Heart right ventricle (tissue), 16 donors: ENCODE results near the gene ASPHD2. TPM values are rescaled to one million over a fixed set of nuclear protein-coding genes. Genes with fewer than 3 reads are reported as not detected.

Source experiments
- ATAC-seq, 8 donors: fragments of 200-7000 bp; cut with Tn5 transposase; one replicate each; pipeline ENCODE4 v1.9.1; 2020; ENCODE audit warnings: mild to moderate bottlenecking in 8 of 8, moderate library complexity in 8 of 8, moderate number of reproducible peaks in 1 of 8
- DNase-seq, 2 donors: peaks; one replicate each; pipeline ENCODE4 v3.0.0-alpha.2; 2020
- H3K27ac ChIP-seq, 10 donors: fragments of 200-600 bp; sonication (generic) in 2 of 10; one replicate each; pipeline versions ENCODE4 v1.5.0 to v1.8.0; 2020 to 2022; ENCODE audit warnings: mild to moderate bottlenecking in 3 of 10
- H3K27me3 ChIP-seq, 7 donors: fragments of 200-600 bp; one replicate each; pipeline ENCODE4 v1.8.0; 2021 to 2022; ENCODE audit warnings: mild to moderate bottlenecking in 2 of 7
- H3K36me3 ChIP-seq, 9 donors: fragments of 200-600 bp; sonication (generic) in 1 of 9; one replicate each; pipeline versions ENCODE4 v1.5.0 to v1.8.0; 2020 to 2022; ENCODE audit warnings: mild to moderate bottlenecking in 2 of 9
- H3K4me1 ChIP-seq, 9 donors: fragments of 200-600 bp; sonication (generic) in 1 of 9; one replicate each; pipeline versions ENCODE4 v1.5.0 to v1.8.0; 2020 to 2022; ENCODE audit warnings: mild to moderate bottlenecking in 4 of 9
- H3K4me3 ChIP-seq, 10 donors: fragments of 200-600 bp; sonication (generic) in 2 of 10; one replicate each; pipeline versions ENCODE4 v1.5.0 to v1.8.0; 2020 to 2022; ENCODE audit warnings: mild to moderate bottlenecking in 7 of 10, moderate library complexity in 2 of 10
- H3K9me3 ChIP-seq, 11 donors: fragments of 200-600 bp in 10 of 11; sonication (generic) in 2 of 11; one replicate each; pipeline versions ENCODE4 v1.5.0 to v1.8.0; 2013 to 2022; ENCODE audit warnings: mild to moderate bottlenecking in 2 of 11, control low read depth in 1 of 11, moderate library complexity in 1 of 11
- CTCF ChIP-seq, 9 donors: fragments of 200-600 bp; sonication (generic) in 2 of 9; IDR thresholded peaks; one replicate each; pipeline versions ENCODE4 v1.5.0 to v1.8.0; 2021 to 2022; ENCODE audit warnings: antibody characterized with exemption in 9 of 9, mild to moderate bottlenecking in 5 of 9, moderate library complexity in 1 of 9
- WGBS, 2 donors: extraction: QIAGEN DNeasy Blood & Tissue Kit; methylation state at CpG; one replicate each; pipeline ENCODE4 v1.1.7; 2013; ENCODE audit warnings: inconsistent platforms in 1 of 2; 5-methylcytosine and 5-hydroxymethylcytosine counted together
- intact Hi-C, 10 donors: fragments of 100-400 bp; cut with DNase I; formaldehyde crosslinking; loops; one replicate each; pipeline versions ENCODE4 v1.11.1 to v1.14.2; 2022
- polyA plus RNA-seq, 2 donors: library from polyadenylated mRNA; stranded (reverse); fragments of 200-250 nt; gene quantifications; one replicate each; pipeline ENCODE4 v1.2.3, GENCODE V29; 2013
- total RNA-seq, 10 donors: library from RNA; stranded (reverse); fragmentation: NEBNext Ultra II Directional in 3 of 10; extraction: Animal tissue kit (Norgen Biotek cat#: 25700) in 3 of 10; gene quantifications; one replicate each; pipeline versions ENCODE4 v1.2.1 to v1.2.4, GENCODE V29; 2021 to 2023
- donor health status: Arrhythmogenic right ventricular cardiomyopathy.
- donor health status: ischemic (EF 13 %, LVEDD 7.1; RV severe dilation, severe dysfunction).
- donor health status: healthy with polysubstance abuse.
- donor health status: DM: no; HTN: yes; CAD: no.
- donor health status: DM: no; HTN: no; CAD: no.
- donor health status: ischemic (EF 25% LVEDD 6.9; RV normal size, moderate dysfunction).
- donor health status: ischemic (EF 25% LVEDD 5.7; RV mildly dilated, moderate dysfunction).
- donor health status: healthy.
- donor health status: DM: yes; HTN: yes; CAD: no.
- donor health status: Ischemic cardiomyopathy.
- donor health status: ischemic (EF 35%, LVEDD 5.7; RV mildly dilated, moderate dysfunction).
- donor health status: nonischemic (EF 11% LVEDD 7.7; RV severe dilation, severe dysfunction).
- donor health status: DM: yes; HTN: yes; CAD: no.
- donor health status: PGD.
- donor health status: ischemic (EF 29% LVEDD 5.4; RV normal size, mild dysfunction).
- donor health status: nonischemic (EF 23%, LVEDD 6.1; RV moderate dilation, normal function).

Gene ASPHD2
- total and polyA plus RNA-seq, 12 donors, result 0.07 to 1.8 (median 0.15) TPM; not detected in 3

- 93 to 96% methylated on average over 9 of the region's 9 CpGs for WGBS, 2 donors
- Histone ChIP-seq H3K27ac (no peak overlapping the region), H3K4me3 (no peak overlapping the region), H3K36me3 (peaks cover 5 to 100% (median 64%) of the 10 kb centered on the region in 9 donors), H3K9me3 (no peaks in the 10 kb centered on the region), H3K4me1 (peaks cover 0 to 7% (median 0%) of the 10 kb centered on the region in 9 donors), H3K27me3 (no peaks in the 10 kb centered on the region)
- ATAC-seq (peak in 1 of 8 donors; percentile 18), DNase-seq (no peak)
- intact Hi-C loops, result no loop called here
- TF ChIP-seq CTCF (IDR thresholded peaks at IDR 0.05), result no peak
These were observed 63.2 kb downstream of the ASPHD2 start for GRCh38 chr22:26492220-26492619.

- DNase-seq, result no peak
- intact Hi-C loops, result no loop called here
- TF ChIP-seq CTCF (IDR thresholded peaks at IDR 0.05), result no peak
- Histone ChIP-seq H3K9me3 (no peaks in the 10 kb centered on the region), H3K27me3 (no peaks in the 10 kb centered on the region), H3K4me3 (no peak overlapping the region), H3K4me1 (peaks cover 0 to 7% (median 0%) of the 10 kb centered on the region in 9 donors), H3K36me3 (peaks cover 3 to 100% (median 62%) of the 10 kb centered on the region in 9 donors), H3K27ac (peak overlapping the region in 1 of 10 donors; percentile 4)
- no peak for ATAC-seq
These were observed 65.4 kb downstream of the ASPHD2 start for GRCh38 chr22:26494506-26494905.

Other genes with a start within 250 kb of the ASPHD2 start
- gene HPS4, start 54.5 kb downstream of the ASPHD2 start, total RNA-seq, result 10 to 100 TPM in 3 of 10 donors, 1 to 10 TPM in 7; 6.6 to 12.0 (median 9.0) TPM
- 10 to 100 TPM in 1 of 2 donors, 1 to 10 TPM in 1; 4.6 to 14.3 TPM for gene HPS4, start 54.5 kb downstream of the ASPHD2 start, polyA plus RNA-seq
- 10 to 100 TPM; 19.5 to 26.3 (median 21.2) TPM for gene SRRD, start 54.6 kb downstream of the ASPHD2 start, total RNA-seq
- gene SRRD, start 54.6 kb downstream of the ASPHD2 start, polyA plus RNA-seq, result 10 to 100 TPM; 11.9 to 17.8 TPM
- 10 to 100 TPM; 18.8 to 25.5 (median 22.8) TPM for gene TFIP11, start 83.2 kb downstream of the ASPHD2 start, total RNA-seq
- gene TFIP11, start 83.2 kb downstream of the ASPHD2 start, polyA plus RNA-seq, result 10 to 100 TPM; 22.4 to 25.0 TPM
- gene TPST2, start 160.9 kb downstream of the ASPHD2 start, total RNA-seq, result 10 to 100 TPM; 11.1 to 35.1 (median 19.0) TPM
- 10 to 100 TPM; 27.8 to 41.5 TPM for gene TPST2, start 160.9 kb downstream of the ASPHD2 start, polyA plus RNA-seq
- 1 to 10 TPM in 1 of 10 donors, under 1 TPM in 6, not detected in 3; 0.24 to 2.5 (median 0.71) TPM for gene CRYBB1, start 188.8 kb downstream of the ASPHD2 start, total RNA-seq
- under 1 TPM; 0.37 to 0.48 TPM for gene CRYBB1, start 188.8 kb downstream of the ASPHD2 start, polyA plus RNA-seq
- under 1 TPM in 1 of 10 donors, not detected in 9; 0.42 TPM for gene CRYBA4, start 192.7 kb downstream of the ASPHD2 start, total RNA-seq
- not detected for gene CRYBA4, start 192.7 kb downstream of the ASPHD2 start, polyA plus RNA-seq
- gene MIAT, start 228.3 kb downstream of the ASPHD2 start, total RNA-seq, result 1 to 10 TPM in 1 of 10 donors, under 1 TPM in 9; 0.25 to 1.6 (median 0.50) TPM
- under 1 TPM; 0.03 to 0.44 TPM for gene MIAT, start 228.3 kb downstream of the ASPHD2 start, polyA plus RNA-seq